ENCODE data around the gene ISM2.
"Not testable (repeated sequence)": the region's sequence is repeated elsewhere in the genome, so short reads cannot be mapped to it uniquely, and the experiment has no call there.

The ISM2 gene

GRCh38 chr14:77498120-77498979 is at the start of gene ISM2:
ISM2 (minus strand) TSS chr14:77498816; CDS start chr14:77498793, 23 bp downstream.
- DNase-seq: peak; percentile 31

- no peak for DNase-seq
Measured at GRCh38 chr14:77547512-77548180, 49.0 kb upstream of the ISM2 start.

GRCh38 chr14:77545171-77545570 is 46.6 kb upstream of the ISM2 start:
- not testable (repeated sequence) for DNase-seq

DNA sequence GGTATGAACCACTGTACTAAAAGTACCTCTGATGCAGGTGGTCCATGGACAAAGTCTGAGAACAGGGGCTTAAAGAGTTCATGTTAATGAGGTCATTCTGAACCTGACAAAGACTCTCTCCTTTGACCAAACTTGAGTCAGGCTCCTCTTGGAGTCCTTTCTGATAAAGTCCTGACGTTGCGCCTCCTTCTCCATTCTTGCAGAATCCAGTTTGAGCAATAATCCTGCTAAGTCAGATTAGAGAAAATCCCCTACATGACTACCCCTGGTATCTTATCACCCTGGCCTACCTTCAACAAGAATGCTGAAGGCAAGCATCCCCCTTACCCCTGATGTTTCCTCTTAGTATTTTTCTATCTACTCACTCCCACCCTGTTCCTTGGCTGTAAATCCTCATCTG is 46.0 kb upstream of the ISM2 start:
- no peak for DNase-seq

DNA sequence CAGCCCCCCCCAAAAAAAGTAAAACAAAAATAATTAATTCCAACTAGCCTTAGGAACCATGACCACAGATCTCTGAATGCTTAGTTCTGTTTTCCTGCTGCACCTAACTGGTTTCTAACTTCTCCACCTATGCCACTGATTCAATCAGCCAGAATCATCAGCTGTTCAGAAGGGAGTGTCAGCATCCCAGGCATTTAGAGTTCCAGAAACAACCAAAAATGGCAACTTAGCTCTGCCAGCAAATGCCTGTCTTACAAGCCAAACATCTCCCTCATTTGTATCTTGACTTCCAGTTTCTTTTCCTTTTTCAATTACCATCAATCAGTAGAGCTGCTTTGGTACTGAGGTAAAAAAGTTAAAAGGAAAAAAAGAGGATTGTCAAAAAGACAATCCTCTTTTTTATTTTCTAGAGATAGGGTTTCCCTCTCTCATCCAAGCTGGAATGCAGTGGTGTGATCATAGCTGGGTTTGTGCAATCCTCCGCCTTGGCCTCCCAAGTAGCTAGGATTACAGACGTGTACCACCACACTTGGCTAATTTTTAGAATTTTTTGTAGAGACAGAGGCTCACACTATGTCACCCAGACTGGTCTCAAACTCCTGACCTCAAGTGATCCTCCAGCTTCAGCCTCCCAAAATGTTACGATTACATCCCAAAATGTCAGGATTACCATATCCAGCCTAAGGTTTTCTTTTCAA is 45.2 kb upstream of the ISM2 start:
- DNase-seq: peak; percentile 23

DNA sequence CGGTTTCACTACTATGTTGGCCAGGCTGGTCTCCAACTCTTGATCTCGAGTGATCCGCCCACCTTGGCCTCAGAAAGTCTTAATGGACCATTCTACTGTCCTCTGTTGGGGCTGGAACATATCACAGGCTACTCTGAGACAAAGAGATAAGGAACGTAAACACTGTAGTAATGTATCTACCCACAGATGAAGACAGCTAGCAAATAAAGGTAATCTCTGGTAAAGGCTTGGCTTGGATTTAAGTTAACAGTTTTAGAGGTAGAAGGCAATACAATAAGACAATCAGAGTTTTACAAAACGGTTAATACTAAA is 44.6 kb upstream of the ISM2 start:
- no peak for DNase-seq

GRCh38 chr14:77542421-77543239 is 44.0 kb upstream of the ISM2 start:
- peak; percentile 14 for DNase-seq

- DNase-seq: no peak
Measured at GRCh38 chr14:77541905-77542304, 43.3 kb upstream of the ISM2 start.

GRCh38 chr14:77536951-77537350 is 38.3 kb upstream of the ISM2 start:
- DNase-seq: not testable (repeated sequence)

GRCh38 chr14:77531071-77531470 is 32.5 kb upstream of the ISM2 start:
- DNase-seq: no peak

DNA sequence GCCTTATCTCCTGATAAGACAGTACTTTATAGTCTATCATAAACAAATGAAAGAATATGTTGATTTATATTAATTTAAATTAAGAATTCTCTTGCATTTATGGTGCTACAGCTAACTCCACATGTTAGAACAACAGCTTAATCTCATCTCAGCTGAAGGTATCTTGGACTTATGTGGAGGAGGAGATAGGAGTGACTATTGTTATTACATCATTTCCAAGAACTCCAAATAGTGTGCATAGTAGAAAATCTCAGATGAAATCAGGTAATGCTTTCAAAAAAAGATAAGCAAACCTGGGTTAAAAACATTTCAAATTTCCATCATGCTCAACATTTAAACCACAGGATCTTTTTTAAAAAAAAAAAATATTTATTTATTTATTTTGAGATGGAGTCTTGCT is 31.3 kb upstream of the ISM2 start:
- DNase-seq: no peak

- no peak for DNase-seq
Measured at GRCh38 chr14:77529213-77529612, 30.6 kb upstream of the ISM2 start.

- not testable (repeated sequence) for DNase-seq
Measured at GRCh38 chr14:77528701-77529100, 30.1 kb upstream of the ISM2 start.

GRCh38 chr14:77526266-77526665 is 27.6 kb upstream of the ISM2 start:
- no peak for DNase-seq

- DNase-seq: no peak
Measured at GRCh38 chr14:77524536-77524935, 25.9 kb upstream of the ISM2 start.

DNA sequence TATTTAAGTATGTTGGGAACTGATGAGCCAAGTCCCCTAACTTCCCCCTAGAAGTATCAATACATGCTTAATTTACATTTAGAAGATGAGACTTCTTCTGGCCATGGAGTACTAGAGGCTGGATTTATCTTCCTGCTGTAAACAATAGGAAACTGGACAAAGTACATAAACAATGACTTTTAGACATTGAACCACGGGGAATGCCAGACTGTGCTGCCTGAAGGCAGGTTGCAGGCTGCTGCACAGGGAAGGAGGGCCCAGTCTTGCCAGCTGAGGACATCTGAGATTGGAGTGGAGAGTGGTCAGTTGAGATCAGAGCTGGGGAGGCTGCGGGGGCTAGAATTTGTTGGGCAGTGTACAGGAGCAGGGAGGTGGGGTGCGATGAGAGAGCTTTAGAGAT is 24.5 kb upstream of the ISM2 start:
- no peak for DNase-seq

DNA sequence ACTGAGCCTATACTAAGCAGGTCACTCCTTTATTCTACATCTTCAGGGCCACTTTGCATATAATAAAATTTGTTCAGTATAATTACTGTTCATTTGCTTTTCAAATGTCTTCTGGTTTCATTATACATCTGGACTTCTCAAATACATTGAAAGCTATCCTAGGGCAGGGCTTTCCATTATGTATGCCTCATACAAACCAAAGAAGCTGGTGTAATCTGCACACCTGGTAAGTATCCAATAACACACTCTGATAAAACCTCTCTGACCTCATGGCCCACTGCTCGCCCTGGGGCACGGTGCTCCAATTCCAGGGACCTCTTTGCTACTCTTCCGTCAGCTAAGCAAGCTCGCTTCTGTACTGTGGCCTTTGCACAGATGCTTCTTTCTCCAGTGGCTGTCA is 21.9 kb upstream of the ISM2 start:
- no peak for DNase-seq

DNA sequence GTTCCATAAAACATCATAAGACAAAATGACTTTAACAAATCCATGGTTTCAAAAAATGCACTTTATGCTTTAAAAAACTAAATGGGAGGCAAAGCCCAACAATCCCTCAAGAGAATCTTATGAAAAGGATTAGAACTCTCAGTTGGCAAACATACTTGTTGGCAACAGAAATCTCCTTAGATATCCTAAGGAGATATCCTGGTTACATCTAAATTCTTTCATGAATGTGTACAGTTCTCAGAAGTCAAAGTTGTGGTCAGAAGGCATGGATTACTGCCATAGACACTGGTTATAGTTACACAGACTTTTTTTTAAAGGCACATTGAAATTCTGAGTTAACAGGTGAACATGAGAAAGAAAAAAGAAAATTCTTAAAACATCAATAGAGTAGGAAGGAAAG is 17.5 kb upstream of the ISM2 start:
- no peak for DNase-seq

GRCh38 chr14:77511486-77512162 is 13.0 kb upstream of the ISM2 start:
- DNase-seq: no peak

DNA sequence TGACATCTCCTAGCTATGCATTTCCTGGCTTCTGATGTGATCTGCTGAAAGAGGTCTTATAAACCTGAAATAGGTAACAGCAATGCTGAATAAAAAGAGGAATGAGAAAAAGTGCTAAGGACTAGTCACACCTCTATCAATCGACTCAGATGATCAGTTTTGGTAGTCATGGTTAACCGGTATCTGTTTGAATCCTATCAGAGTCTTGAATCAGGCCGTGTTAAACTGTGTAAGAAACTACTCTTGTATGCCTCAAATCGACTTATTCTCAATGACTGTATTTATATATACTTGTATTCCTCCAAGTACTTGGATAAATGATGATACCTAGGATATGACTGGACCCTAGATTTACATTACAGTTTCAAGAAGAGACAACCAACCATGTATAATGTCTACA is 10.8 kb upstream of the ISM2 start:
- DNase-seq: no peak

GRCh38 chr14:77508876-77509275 is 10.3 kb upstream of the ISM2 start:
- DNase-seq: no peak

- DNase-seq: peak; percentile 24
Measured at GRCh38 chr14:77508249-77508648, 9.6 kb upstream of the ISM2 start.

Data from fibroblast of skin of right biceps (primary cell).